Fibroblast of lung (primary cell): ENCODE measurements around the gene BBS9. TPM values are rescaled to one million over a fixed set of nuclear protein-coding genes. Genes with fewer than 3 reads are reported as not detected.

ENCODE experiments used
- DNase-seq, 2 donors: peaks; one replicate each; pipeline versions ENCODE4 v3.0.0 to v3.0.0-alpha.2; 2010; ENCODE audit warnings: low read depth in 2 of 2
- H2AFZ ChIP-seq: 2 replicates; pipeline ENCODE4 v1.5.1; 2012; ENCODE audit warnings: low read length, control low read depth, inconsistent platforms
- H3K27ac ChIP-seq: 2 replicates; pipeline ENCODE4 v1.5.1; 2011; ENCODE audit warnings: low read length, control low read depth; ENCODE audit not compliant: insufficient read depth
- H3K27me3 ChIP-seq: 2 replicates; pipeline ENCODE4 v1.5.1; 2011; ENCODE audit warnings: mild to moderate bottlenecking, low read length; ENCODE audit not compliant: control insufficient read depth, insufficient read depth
- H3K36me3 ChIP-seq: 2 replicates; pipeline ENCODE4 v1.5.1; 2011; ENCODE audit warnings: low read length; ENCODE audit not compliant: control insufficient read depth, insufficient read depth
- H3K4me1 ChIP-seq: 2 replicates; pipeline ENCODE4 v1.5.1; 2011; ENCODE audit warnings: low read length; ENCODE audit not compliant: control insufficient read depth, insufficient read depth; ENCODE audit errors: extremely low read depth
- H3K4me2 ChIP-seq: 2 replicates; pipeline ENCODE4 v1.5.1; 2011; ENCODE audit warnings: low read length, control low read depth; ENCODE audit not compliant: insufficient read depth; ENCODE audit errors: extremely low read depth
- H3K4me3 ChIP-seq, 4 experiments: fragments of 200-600 bp in 1 of 4; sonication (generic) in 1 of 4; replicated peaks in 1 of 4; 2 replicates each; pipeline ENCODE4 v1.5.1; 2011 to 2016; ENCODE audit warnings: low read length in 4 of 4, low read depth in 3 of 4, mild to moderate bottlenecking in 3 of 4, control low read depth in 2 of 4, inconsistent platforms in 1 of 4, mixed read lengths in 1 of 4; ENCODE audit not compliant: insufficient read depth in 1 of 4; ENCODE audit errors: control extremely low read depth in 1 of 4
- H3K79me2 ChIP-seq: 2 replicates; pipeline ENCODE4 v1.5.1; 2012; ENCODE audit warnings: mild to moderate bottlenecking, low read length, inconsistent platforms; ENCODE audit not compliant: control insufficient read depth, insufficient read depth
- H3K9ac ChIP-seq: 2 replicates; pipeline ENCODE4 v1.5.1; 2011; ENCODE audit warnings: mild to moderate bottlenecking, low read length, control low read depth; ENCODE audit not compliant: insufficient read depth
- H3K9me3 ChIP-seq: 2 replicates; pipeline ENCODE4 v1.5.1; 2012; ENCODE audit warnings: low read depth, low read length; ENCODE audit not compliant: control insufficient read depth, insufficient read depth
- H4K20me1 ChIP-seq: 2 replicates; pipeline ENCODE4 v1.5.1; 2011; ENCODE audit warnings: low read length; ENCODE audit not compliant: control insufficient read depth, insufficient read depth; ENCODE audit errors: extremely low read depth
- CTCF ChIP-seq, 2 donors: IDR thresholded peaks in 1 of 2; conservative IDR thresholded peaks in 1 of 2; 1 replicate in 1 of 2; 2 replicates in 1 of 2; pipeline ENCODE4 v1.5.1; 2011 to 2012; ENCODE audit warnings: low read length in 2 of 2, control low read depth in 1 of 2, inconsistent platforms in 1 of 2, low read depth in 1 of 2, mild to moderate bottlenecking in 1 of 2
- EZH2 ChIP-seq: IDR thresholded peaks from 2 replicates; pipeline ENCODE4 v1.5.1; 2012; ENCODE audit warnings: low read length, control low read depth, mild to moderate bottlenecking; ENCODE audit errors: missing control alignments
- polyA plus RNA-seq, 2 donors: library from polyadenylated mRNA; depleted of rRNA in 1 of 2; stranded (reverse) in 1 of 2; unstranded in 1 of 2; fragments of >200 nt; gene quantifications; 2 replicates each; pipeline ENCODE4 v1.2.1, GENCODE V29; 2011 to 2012; ENCODE audit warnings: missing spikeins in 1 of 2
- total RNA-seq: library from RNA; depleted of rRNA; stranded (reverse); fragments of >200 nt; gene quantifications from 2 replicates; pipeline ENCODE4 v1.2.1, GENCODE V29; 2014

BBS9 gene
- total and polyA plus RNA-seq, 2 donors (not counting 1 experiment from before 2014, with no cell fraction given), result 19.1 to 26.9 TPM

GRCh38 chr7:33109758-33110238 is 19.6 kb upstream of the BBS9 start:
- DNase-seq, result no peak
- no peaks in the 10 kb centered on the region for H3K36me3 ChIP-seq
- peak overlapping the region; percentile 50 to 69 (median 55) for H3K4me3 ChIP-seq
- no peak overlapping the region for H3K27ac ChIP-seq
- H3K9me3 ChIP-seq, result no peaks in the 10 kb centered on the region
- peak overlapping the region; percentile 16 for H3K9ac ChIP-seq
- H2AFZ ChIP-seq, result peak overlapping the region; percentile 59
- TF ChIP-seq CTCF (conservative IDR thresholded peaks at IDR 0.05 in 1 of 2, IDR thresholded peaks at IDR 0.05 in 1 of 2; ENCODE audit: low read depth in 1 of 2, low read length in 2 of 2), result no peak
- TF ChIP-seq EZH2, result no peak
- H4K20me1 ChIP-seq, result no peaks in the 10 kb centered on the region
- H3K4me2 ChIP-seq, result peak overlapping the region; percentile 88
- no peaks in the 10 kb centered on the region for H3K27me3 ChIP-seq
- H3K4me1 ChIP-seq, result peaks cover 6% of the 10 kb centered on the region
- peaks cover 37% of the 10 kb centered on the region for H3K79me2 ChIP-seq

GRCh38 chr7:33111614-33112013 is 17.8 kb upstream of the BBS9 start:
- Histone ChIP-seq H3K79me2 (peaks cover 22% of the 10 kb centered on the region), H4K20me1 (no peaks in the 10 kb centered on the region), H3K9me3 (no peaks in the 10 kb centered on the region), H3K27me3 (no peaks in the 10 kb centered on the region), H3K9ac (no peak overlapping the region), H2AFZ (no peak overlapping the region), H3K4me3 (no peak overlapping the region), H3K27ac (no peak overlapping the region), H3K4me1 (peaks cover 6% of the 10 kb centered on the region), H3K4me2 (no peak overlapping the region), H3K36me3 (no peaks in the 10 kb centered on the region)
- DNase-seq, result no peak
- no peak for TF ChIP-seq EZH2

- no peak for DNase-seq
- no peaks in the 10 kb centered on the region for H3K36me3 ChIP-seq
- no peak for TF ChIP-seq CTCF (conservative IDR thresholded peaks at IDR 0.05 in 1 of 2, IDR thresholded peaks at IDR 0.05 in 1 of 2; ENCODE audit: low read depth in 1 of 2, low read length in 2 of 2)
Measured at GRCh38 chr7:33114976-33115375, 14.4 kb upstream of the BBS9 start.

More at GRCh38 chr7:33114976-33115375, 14.4 kb upstream of the BBS9 start:
- Histone ChIP-seq H3K4me1 (no peaks in the 10 kb centered on the region), H3K4me2 (no peak overlapping the region), H4K20me1 (no peaks in the 10 kb centered on the region), H3K79me2 (no peaks in the 10 kb centered on the region), H3K9ac (no peak overlapping the region), H3K9me3 (no peaks in the 10 kb centered on the region), H3K4me3 (no peak overlapping the region), H3K27ac (no peak overlapping the region), H3K27me3 (no peaks in the 10 kb centered on the region), H2AFZ (no peak overlapping the region)
